NCI-H2227 (cell line): ENCODE measurements around the gene DAAM1.

Experiments used
- DNase-seq: peaks from one replicate; lab custom pipeline; 2025; ENCODE audit not compliant: unreplicated experiment; lab: John Stamatoyannopoulos, UW

Gene DAAM1

GRCh38 chr14:59282378-59282765 lies 93.9 kb downstream of the DAAM1 start:
- DNase-seq, result no peak

GRCh38 chr14:59283361-59283760 lies 94.9 kb downstream of the DAAM1 start:
- no peak for DNase-seq

GRCh38 chr14:59284059-59284458 lies 95.6 kb downstream of the DAAM1 start:
- DNase-seq, result no peak

DNA sequence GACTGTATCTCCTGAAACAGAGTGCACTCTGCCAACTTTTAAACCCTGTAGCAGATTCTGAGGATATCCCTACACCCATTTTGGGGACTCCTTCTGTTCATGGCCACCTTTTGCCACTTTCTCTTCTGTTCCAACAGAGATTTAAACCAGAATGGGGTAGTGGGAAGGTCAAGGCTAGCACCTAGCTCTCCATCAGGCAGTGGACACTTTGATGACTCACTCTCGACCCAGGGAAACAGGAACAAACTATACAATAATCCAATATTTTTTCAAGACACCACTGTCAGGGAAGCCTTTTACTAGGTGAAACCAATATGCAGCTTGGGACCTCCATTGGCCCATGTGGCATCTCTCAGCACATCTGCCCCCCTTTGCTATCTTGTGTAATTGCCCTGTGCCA lies 103.6 kb downstream of the DAAM1 start:
- no peak for DNase-seq

DNA sequence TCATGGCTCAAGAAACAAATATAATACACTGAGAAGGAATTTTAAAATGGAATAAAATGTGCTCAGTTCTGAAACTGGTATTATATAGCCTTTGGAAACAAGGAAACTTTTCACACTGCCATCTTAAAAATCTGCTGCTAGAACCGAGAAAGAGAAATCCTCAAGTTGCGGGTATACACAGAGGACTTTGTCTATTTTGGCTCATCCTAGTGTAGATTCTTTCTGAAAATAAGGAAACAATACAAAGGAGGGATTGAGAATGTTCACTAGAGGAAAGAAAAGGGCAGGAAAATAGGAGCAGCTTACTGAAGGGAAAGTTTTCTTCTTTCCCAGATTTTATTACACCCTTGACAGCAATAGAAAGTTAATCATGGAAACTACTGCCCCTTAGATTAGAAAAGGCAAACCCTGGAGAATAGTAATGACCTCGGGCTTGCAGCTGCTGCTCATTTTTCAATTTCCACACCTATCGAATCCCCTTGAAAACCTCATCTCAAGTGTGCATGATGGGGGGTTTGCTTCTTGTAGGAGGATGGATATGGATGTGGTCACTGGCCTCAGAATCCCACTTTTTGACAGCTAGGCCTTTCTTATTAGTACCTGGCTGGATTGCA lies 104.6 kb downstream of the DAAM1 start:
- no peak for DNase-seq

DNA sequence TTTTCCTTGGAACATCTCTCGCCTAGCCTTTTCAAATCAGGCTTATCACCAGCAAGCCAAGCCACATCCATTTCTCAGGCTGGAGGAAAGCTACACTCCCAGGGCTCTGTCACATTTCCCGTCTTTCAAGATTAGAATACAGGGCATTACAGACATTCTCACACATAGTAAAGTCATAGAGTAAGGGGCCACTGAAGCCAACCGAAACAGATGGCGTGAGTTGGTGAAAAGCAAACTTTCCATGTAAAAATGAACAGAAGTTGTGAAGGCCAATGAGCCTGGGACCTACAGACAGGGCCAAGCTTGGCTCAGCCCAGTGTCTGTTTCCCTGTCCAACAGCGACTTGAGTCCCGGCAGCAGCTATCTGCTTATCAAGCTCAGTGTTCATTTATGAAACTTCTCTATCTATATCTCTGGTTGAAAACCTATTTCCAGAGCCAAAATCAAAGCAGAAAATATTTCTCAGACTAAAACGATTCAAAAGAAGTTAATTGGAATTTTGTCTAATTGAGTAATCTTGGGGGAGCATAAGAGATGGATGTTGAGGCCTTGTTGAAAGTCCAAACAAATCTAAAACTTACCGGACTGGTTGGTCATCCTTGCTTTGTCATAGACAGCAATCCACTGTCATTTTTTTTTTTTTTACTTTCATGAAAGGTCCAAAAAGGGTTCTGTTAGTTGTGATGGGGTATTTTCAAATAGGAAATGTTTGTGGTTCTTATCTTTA lies 105.6 kb downstream of the DAAM1 start:
- no peak for DNase-seq

DNA sequence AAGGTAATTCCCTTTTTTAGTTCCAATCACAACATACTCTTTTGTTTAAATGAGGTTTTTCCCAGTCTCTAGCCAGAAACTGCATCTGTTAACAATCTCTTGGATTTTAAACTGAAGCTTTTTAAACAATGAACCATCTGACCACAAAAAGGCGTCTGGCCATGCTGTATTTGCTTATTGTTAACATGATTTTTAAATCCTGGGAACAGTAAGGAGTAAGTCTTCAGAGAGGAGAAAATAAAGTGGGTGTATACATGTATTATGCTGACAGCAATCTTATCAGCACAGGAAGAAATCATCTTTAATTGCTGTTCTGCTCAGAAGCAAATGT lies 106.2 kb downstream of the DAAM1 start:
- DNase-seq, result no peak

- no peak for DNase-seq
Observed at GRCh38 chr14:59295951-59296350, 107.5 kb downstream of the DAAM1 start.

GRCh38 chr14:59296508-59296907 lies 108.0 kb downstream of the DAAM1 start:
- no peak for DNase-seq

DNA sequence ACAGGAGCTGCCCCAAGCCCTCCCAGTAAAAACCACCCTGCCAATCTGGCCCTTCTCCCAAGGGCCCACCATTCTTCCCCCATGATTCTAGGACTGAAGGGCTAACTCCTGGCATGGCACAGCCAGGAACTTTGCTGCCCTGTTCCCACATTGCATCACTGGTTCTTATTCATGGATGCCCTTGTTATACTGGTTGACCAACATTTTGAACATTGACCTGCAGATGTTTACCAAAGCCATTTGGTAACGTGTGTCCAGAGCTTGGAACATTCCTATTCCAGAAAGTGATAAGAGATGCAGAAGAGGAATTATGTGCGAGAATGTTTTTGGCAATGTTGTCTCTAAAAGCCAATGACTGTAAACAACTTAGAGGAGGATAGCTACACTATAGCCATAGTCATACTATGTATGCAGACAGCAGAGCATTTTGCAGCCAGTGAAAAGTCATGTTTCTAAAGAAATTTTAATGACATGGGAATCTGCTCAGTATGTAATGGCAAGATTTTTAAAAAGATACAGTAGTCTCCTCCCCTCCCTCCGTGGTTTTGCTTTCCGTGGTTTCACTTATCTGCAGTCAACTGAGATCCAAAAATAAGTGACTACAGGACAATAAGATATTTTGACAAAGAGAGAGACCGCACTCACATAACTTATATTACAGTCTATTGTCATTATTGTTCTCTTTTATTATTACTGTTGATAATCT lies 108.8 kb downstream of the DAAM1 start:
- DNase-seq, result no peak

DNA sequence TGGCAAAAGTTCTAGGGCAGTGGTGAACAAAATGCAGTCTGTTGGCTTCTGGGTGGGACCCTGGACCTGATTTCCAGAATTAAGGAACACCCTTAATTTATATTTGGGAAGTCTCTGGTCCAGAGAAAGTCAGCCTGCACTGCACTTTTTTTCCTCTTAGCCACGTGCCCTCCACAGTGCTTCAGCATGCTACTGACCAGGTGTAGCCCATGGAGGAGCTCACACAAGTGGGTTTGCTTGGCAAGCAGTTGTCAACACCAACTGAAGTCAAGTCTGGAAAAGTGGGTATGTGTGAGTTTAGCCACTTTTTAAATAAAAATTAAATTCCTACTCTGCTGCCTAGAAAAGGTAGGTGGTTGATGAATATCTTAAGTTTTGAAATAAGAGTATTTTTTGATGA lies 111.3 kb downstream of the DAAM1 start:
- DNase-seq, result no peak

DNA sequence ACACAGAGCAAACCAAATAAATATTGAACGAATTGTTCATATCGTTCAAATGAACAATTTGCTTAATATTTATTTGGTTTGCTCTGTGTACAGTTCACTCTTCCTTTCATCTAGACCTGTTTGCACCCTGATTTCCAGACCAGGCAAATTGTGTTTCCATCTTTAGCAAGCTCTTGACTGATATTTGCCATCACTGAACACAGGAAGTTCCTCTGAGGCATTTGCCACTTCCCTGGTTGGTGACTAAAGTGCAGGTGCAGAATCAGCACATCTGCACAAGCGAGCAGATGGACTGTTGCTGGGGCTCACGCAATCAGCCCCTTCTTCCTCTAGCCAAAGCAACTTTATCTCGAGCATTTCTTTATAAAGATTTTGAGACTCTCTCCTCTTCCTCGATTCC lies 112.9 kb downstream of the DAAM1 start:
- no peak for DNase-seq

- no peak for DNase-seq
Observed at GRCh38 chr14:59302313-59302712, 113.8 kb downstream of the DAAM1 start.

DNA sequence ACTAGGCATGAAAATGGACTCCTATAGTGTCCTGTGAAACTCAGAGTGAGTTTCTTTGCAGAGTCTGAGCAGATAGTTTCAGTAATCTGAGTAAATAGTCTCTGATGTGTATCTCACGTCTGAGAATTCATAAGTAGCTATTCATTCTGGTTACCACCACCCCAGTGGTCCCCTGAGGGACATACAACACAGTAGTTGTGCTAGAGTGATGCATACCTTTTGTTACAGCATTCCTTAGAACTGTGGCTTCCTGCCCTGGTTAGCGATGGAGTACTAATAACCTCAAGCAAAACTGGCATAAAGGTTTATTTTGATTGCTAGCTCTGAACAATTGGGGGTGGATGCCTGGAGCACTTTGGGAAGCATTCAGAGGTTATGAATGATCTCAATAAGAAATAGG lies 114.7 kb downstream of the DAAM1 start:
- no peak for DNase-seq

DNA sequence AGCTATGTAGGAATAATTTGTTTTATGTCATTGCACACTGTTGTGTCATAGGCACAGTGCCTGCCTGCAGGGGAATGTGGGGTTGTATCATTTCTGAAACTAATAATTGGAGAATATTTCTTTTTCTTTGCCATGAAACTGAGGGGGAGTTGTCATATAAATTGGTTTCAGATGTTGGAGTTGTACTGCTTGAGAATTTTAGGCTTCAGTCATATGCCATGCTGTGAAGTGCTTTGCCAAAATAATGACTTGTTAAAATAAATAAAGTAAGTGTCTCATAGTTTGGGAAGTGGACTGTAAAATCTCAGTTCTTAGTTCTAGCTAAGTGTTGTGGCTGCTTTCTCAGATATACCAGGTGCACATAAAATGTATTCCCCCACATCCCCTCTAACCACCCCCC lies 116.8 kb downstream of the DAAM1 start:
- no peak for DNase-seq

- DNase-seq, result no peak
Observed at GRCh38 chr14:59305836-59306555, 117.5 kb downstream of the DAAM1 start.

DNA sequence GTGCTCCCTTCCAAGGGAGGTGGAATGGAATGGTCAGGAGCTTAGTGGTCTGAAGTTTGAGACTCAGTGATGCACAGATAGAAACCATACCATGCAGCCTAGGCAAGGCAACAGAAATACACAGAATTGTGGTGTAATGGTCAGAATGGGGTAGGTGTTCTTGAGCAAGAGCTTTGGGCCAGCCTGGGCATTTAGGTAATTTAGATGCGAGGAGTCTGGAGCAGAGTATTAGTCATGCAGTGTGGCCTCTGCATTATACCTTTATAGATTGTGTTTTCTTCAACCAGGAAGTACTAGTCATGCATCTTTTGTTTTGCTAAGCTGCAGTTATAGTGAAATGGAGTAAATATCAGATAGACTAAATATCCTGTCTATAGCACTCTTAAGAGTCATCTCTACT lies 118.3 kb downstream of the DAAM1 start:
- DNase-seq, result no peak

DNA sequence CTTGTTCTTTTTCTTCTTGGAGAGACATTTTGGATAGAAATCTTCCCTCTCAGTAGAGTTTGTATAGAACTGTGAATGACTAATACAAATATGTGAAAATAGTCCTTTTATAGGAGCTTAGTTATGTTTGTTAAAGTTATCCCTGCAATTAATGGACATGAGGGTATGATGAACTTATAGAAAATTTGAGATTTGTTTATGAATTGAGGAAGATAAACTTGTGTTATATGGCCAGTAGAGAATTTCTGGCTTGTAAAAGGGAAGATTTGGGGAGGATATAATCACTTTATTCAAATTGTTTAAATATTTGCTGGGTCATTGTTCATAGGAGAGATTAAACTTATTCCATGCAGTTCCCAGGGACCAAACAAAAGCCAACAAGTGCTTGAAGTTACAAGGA lies 119.6 kb downstream of the DAAM1 start:
- DNase-seq, result no peak

DNA sequence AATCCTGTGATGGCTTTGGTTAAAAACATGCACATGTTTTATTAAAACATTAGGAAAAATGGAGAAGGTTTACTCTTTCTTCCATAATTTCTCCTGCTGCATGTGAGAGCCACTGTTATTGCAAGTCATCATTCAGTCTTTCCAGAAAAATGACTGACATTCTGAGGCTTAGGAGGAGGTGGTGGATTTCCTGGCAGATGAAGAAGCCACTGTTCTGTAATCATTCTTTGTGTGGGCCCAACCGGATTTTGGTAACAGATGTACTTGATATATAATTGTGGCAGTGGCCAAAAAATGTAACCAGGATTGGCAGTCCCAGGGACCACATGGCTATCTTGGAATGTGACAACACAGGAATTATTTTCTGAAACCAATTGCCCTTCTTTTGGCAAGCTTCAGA lies 120.2 kb downstream of the DAAM1 start:
- no peak for DNase-seq

DNA sequence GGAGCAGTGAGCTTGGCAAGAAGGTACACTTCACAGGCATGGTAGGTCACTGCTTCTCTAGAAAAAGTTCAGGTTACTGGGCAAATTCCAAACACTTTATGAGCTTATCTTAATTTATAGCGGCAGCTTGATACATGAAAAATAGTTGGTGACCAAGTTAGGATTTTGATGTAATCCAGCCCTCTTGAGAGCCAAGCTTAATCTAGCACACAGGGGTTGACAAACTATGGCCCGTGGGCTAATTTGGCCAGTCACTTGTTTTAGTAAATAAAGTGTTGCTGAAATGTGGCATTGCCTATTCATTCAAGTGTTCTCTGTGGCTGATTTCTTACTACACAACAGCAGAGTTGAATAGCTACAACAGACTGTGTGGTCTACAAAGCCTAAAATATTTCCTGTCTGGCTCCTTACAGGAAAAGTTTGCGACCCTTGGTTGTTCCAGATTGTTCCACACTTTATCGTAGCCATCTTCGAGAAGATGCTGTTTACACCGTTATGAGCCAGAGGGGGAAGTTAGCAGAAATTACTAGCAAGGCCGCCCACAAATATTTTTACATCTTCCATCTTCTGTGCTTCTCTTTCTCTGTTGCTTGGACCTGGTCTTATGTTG lies 120.9 kb downstream of the DAAM1 start:
- no peak for DNase-seq

DNA sequence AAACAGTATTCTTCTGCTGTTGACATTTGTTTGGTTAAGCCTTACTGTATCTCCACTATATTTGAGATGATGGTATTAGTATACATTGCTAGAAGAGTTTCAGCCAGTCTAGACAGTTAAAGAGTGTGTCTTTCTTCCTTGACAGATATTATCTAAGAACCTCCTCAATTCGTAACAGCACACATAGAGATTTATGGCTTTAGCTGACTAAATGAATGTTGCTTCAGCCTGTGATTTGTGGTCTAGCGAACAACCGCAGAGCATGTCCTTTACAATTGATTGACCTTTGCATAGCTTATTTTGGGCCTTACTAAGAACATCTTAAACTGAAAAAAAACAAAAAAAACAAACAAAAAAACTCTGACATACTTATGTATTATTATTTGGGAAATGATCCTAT lies 122.2 kb downstream of the DAAM1 start:
- DNase-seq, result no peak

DNA sequence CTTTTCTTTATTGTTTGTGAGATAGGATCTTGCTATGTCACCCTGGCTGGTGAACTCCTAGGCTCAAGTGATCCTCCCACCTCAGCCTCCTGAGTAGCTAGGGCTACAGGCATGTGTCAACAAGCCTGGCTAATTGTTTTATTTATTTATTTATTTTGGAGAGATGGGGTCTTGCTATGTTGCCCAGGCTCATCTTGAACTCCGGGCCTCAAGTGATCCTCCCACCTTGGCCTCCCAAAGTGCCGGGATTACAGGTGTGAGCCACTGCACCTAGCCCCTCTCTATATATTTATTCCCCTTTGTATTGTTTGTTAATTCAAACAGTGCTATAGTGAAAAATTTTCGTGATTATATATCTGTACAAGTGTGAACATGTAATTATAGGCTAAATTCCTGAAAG lies 123.3 kb downstream of the DAAM1 start:
- DNase-seq, result no peak
